ENCODE results near the gene STAG1.
A peak's percentile ranks its signal among the peaks of the same experiment; 100 is the strongest.

The STAG1 gene

GRCh38 chr3:136404056-136404455, 348.1 kb downstream of the STAG1 start:
- peaks cover 3% of the 10 kb centered on the region for H3K27me3 Mint-ChIP-seq (ENCODE audit: low read depth, poor library complexity)
- no peak for DNase-seq
- peaks cover 40% of the 10 kb centered on the region for H3K36me3 Mint-ChIP-seq (ENCODE audit: low read depth)
- H3K27ac Mint-ChIP-seq, result peak overlapping the region; percentile 45
- TF ChIP-seq, protein P1, sequence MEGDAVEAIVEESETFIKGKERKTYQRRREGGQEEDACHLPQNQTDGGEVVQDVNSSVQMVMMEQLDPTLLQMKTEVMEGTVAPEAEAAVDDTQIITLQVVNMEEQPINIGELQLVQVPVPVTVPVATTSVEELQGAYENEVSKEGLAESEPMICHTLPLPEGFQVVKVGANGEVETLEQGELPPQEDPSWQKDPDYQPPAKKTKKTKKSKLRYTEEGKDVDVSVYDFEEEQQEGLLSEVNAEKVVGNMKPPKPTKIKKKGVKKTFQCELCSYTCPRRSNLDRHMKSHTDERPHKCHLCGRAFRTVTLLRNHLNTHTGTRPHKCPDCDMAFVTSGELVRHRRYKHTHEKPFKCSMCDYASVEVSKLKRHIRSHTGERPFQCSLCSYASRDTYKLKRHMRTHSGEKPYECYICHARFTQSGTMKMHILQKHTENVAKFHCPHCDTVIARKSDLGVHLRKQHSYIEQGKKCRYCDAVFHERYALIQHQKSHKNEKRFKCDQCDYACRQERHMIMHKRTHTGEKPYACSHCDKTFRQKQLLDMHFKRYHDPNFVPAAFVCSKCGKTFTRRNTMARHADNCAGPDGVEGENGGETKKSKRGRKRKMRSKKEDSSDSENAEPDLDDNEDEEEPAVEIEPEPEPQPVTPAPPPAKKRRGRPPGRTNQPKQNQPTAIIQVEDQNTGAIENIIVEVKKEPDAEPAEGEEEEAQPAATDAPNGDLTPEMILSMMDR (IDR thresholded peaks at IDR 0.05), result no peak
- no peaks in the 10 kb centered on the region for H3K4me1 Mint-ChIP-seq
- no peaks in the 10 kb centered on the region for H3K9me3 Mint-ChIP-seq
- H3K4me3 Mint-ChIP-seq, result no peak overlapping the region

DNA sequence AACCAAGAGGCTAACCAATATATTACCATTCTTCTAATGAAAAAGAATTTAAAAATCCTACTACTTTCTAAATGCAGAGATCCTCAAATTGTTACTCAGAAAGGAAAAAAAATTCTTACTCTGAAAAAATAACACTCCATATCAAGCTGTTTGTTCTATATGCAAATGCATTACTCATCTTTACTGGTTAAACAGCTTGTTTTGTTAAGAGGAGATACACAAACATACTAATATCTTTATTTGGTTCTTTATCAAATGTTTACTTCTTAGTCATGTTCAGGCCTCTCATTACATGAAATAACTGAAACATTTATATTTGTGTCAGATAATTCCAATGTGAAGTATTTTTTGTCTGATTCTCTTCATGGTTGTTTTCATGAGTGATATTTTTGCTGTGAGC, 355.3 kb downstream of the STAG1 start:
- Mint-ChIP-seq H3K4me3 (no peak overlapping the region), H3K4me1 (no peaks in the 10 kb centered on the region), H3K27ac (no peak overlapping the region), H3K27me3 (ENCODE audit: low read depth, poor library complexity) (peaks cover 2% of the 10 kb centered on the region), H3K36me3 (ENCODE audit: low read depth) (peaks cover 55% of the 10 kb centered on the region), H3K9me3 (no peaks in the 10 kb centered on the region)
- TF ChIP-seq, protein P1 (IDR thresholded peaks at IDR 0.05), result no peak
- DNase-seq, result no peak

DNA sequence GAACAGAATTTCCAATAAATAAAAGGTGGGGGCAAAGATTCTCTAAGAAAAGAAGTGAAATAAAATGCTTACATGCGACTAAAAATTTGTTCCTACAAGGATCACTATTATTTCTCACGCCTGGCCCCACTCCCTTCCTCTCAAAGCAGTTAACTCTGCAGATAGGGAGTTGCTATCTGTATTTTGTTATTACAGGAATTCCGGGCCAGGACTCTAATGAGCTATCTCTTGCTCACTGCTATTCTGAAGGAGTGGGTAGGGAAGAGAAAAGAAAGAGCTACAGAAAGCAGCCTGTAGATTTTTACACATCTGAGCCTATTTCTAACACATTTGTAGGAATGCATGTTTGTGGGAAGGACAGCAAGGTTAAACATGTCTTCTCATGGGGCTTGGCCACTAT, 361.6 kb downstream of the STAG1 start:
- no peak overlapping the region for H3K4me3 Mint-ChIP-seq
- no peak overlapping the region for H3K27ac Mint-ChIP-seq
- H3K9me3 Mint-ChIP-seq, result no peaks in the 10 kb centered on the region
- TF ChIP-seq, protein P1 (IDR thresholded peaks at IDR 0.05), result no peak
- H3K36me3 Mint-ChIP-seq (ENCODE audit: low read depth), result peaks cover 39% of the 10 kb centered on the region
- H3K27me3 Mint-ChIP-seq (ENCODE audit: low read depth, poor library complexity), result no peaks in the 10 kb centered on the region
- no peak for DNase-seq
- H3K4me1 Mint-ChIP-seq, result no peaks in the 10 kb centered on the region

DNA sequence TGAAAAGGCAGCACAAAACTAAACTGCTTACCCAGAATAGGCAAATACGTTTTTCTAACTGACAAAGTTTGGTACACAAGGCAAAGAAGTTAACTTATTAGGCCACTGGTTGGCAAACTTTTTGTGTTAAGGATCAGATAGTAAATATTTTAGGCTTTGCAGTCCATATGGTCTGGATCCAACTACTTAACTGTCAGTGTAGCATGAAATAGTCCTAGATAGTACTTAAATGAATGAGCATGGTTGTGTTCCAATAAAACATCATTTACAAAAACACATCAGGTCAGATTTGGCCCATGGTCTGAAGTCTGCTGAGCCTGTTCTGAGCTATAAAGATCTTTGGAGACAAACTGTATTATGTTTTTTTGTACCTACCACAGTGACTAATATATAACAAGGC, 365.1 kb downstream of the STAG1 start:
- no peaks in the 10 kb centered on the region for H3K4me1 Mint-ChIP-seq
- TF ChIP-seq, protein P1 (IDR thresholded peaks at IDR 0.05), result no peak

DNA sequence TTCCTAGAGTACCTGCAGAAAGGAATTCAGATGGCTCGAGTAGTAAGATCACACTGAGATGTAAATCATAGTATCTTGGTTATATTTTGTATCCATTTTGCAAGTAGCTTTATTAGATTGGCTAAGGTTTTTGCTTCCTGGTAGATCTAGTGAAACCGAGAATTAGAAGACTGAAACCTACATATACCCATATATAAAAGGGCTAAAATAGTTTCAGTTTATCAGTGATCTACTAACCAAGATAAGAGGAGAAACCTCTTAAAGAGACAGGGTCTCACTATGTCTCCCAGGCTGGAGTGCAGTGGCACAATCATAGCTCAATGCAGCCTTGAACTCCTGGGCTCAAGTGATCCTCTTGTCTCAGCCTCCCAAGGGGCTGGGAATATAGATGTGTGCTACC, 366.7 kb downstream of the STAG1 start:
- TF ChIP-seq, protein P1 (IDR thresholded peaks at IDR 0.05), result no peak
- no peaks in the 10 kb centered on the region for H3K27me3 Mint-ChIP-seq (ENCODE audit: low read depth, poor library complexity)
- H3K36me3 Mint-ChIP-seq (ENCODE audit: low read depth), result peaks cover 40% of the 10 kb centered on the region
- DNase-seq, result no peak
- H3K4me1 Mint-ChIP-seq, result no peaks in the 10 kb centered on the region
- no peak overlapping the region for H3K4me3 Mint-ChIP-seq
- H3K9me3 Mint-ChIP-seq, result no peaks in the 10 kb centered on the region
- H3K27ac Mint-ChIP-seq, result no peak overlapping the region

More for the DNA sequence above, 365.1 kb downstream of the STAG1 start:
- H3K9me3 Mint-ChIP-seq, result no peaks in the 10 kb centered on the region
- no peak overlapping the region for H3K4me3 Mint-ChIP-seq
- no peak for DNase-seq
- peaks cover 46% of the 10 kb centered on the region for H3K36me3 Mint-ChIP-seq (ENCODE audit: low read depth)
- no peaks in the 10 kb centered on the region for H3K27me3 Mint-ChIP-seq (ENCODE audit: low read depth, poor library complexity)
- no peak overlapping the region for H3K27ac Mint-ChIP-seq

DNA sequence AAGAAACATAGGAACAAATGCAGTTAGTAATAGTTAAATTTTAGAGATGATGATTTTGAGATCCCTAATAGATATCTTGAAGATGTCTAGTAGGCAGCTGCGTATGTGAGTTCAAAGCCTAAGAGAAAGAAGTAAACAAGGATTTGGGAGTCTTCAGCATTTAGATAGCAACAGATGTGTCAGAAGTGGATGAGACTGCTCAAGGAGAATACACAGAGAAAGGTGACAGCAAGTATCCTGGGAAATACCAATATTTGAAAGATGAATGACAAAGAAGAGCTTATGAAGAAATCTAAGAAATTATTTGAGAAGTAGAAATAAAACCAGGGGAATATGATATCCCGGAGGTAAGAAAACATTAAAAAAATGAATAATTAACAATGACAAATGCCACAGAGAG, 371.1 kb downstream of the STAG1 start:
- TF ChIP-seq, protein P1 (IDR thresholded peaks at IDR 0.05), result no peak
- Mint-ChIP-seq H3K9me3 (no peaks in the 10 kb centered on the region), H3K27me3 (ENCODE audit: low read depth, poor library complexity) (no peaks in the 10 kb centered on the region), H3K4me1 (no peaks in the 10 kb centered on the region), H3K36me3 (ENCODE audit: low read depth) (peaks cover 45% of the 10 kb centered on the region), H3K4me3 (no peak overlapping the region), H3K27ac (no peak overlapping the region)
- no peak for DNase-seq
